Effector CD4-positive, alpha-beta T cell (primary cell): Measurements from ENCODE around the gene ANTKMT.
"Not testable (repeated sequence)": the region's sequence is repeated elsewhere in the genome, so short reads cannot be mapped to it uniquely, and the experiment has no call there.

ENCODE experiments used
- DNase-seq: peaks from one replicate; pipeline ENCODE4 v3.0.0-alpha.2; 2020

Gene ANTKMT

GRCh38 chr16:681746-682427 is 39.1 kb upstream of the ANTKMT start:
- DNase-seq = no peak

- DNase-seq = no peak
These were observed 38.2 kb upstream of the ANTKMT start for GRCh38 chr16:682493-683395.

GRCh38 chr16:683396-684070 is 37.4 kb upstream of the ANTKMT start:
- DNase-seq = no peak

GRCh38 chr16:684071-684794 is 36.7 kb upstream of the ANTKMT start, which contains the start of gene JMJD8:
Gene JMJD8, minus strand, starts transcription at chr16:684334. Its CDS starts 15 bp downstream, at chr16:684319.
- DNase-seq = peak; percentile 94

GRCh38 chr16:684961-685696 is 35.8 kb upstream of the ANTKMT start:
- DNase-seq = no peak

- DNase-seq = no peak
These were observed 35.0 kb upstream of the ANTKMT start for GRCh38 chr16:685967-686366.

- DNase-seq = no peak
These were observed 34.3 kb upstream of the ANTKMT start for GRCh38 chr16:686459-687260.

GRCh38 chr16:687499-687898 is 33.4 kb upstream of the ANTKMT start:
- no peak for DNase-seq

- no peak for DNase-seq
These were observed 31.6 kb upstream of the ANTKMT start for GRCh38 chr16:689175-689897.

- DNase-seq = not testable (repeated sequence)
These were observed 29.7 kb upstream of the ANTKMT start for GRCh38 chr16:691242-691641.

- DNase-seq = no peak
These were observed 28.4 kb upstream of the ANTKMT start for GRCh38 chr16:692356-693108.

GRCh38 chr16:693364-693763 is 27.6 kb upstream of the ANTKMT start:
- DNase-seq = no peak

GRCh38 chr16:693766-694165 is 27.2 kb upstream of the ANTKMT start:
- DNase-seq = no peak

- no peak for DNase-seq
These were observed 26.6 kb upstream of the ANTKMT start for GRCh38 chr16:694187-694862.

GRCh38 chr16:694863-695354 is 26.0 kb upstream of the ANTKMT start:
- no peak for DNase-seq

GRCh38 chr16:695355-696089 is 25.4 kb upstream of the ANTKMT start:
- DNase-seq = peak; percentile 53

- no peak for DNase-seq
These were observed 21.9 kb upstream of the ANTKMT start for GRCh38 chr16:698911-699671.
